GM18870 (cell line): ENCODE data around the gene PELI1.

Source experiments
- ATAC-seq: cut with Tn5 transposase; IDR thresholded peaks from one replicate; pipeline ENCODE4 v1.9.1; 2021; ENCODE audit warnings: moderate library complexity; ENCODE audit not compliant: unreplicated experiment

PELI1 gene, protein sequence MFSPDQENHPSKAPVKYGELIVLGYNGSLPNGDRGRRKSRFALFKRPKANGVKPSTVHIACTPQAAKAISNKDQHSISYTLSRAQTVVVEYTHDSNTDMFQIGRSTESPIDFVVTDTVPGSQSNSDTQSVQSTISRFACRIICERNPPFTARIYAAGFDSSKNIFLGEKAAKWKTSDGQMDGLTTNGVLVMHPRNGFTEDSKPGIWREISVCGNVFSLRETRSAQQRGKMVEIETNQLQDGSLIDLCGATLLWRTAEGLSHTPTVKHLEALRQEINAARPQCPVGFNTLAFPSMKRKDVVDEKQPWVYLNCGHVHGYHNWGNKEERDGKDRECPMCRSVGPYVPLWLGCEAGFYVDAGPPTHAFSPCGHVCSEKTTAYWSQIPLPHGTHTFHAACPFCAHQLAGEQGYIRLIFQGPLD

GRCh38 chr2:64144057-64145013 lies at the start of gene PELI1:
Gene PELI1, minus strand, starts transcription at chr2:64144420. Its CDS starts 36,110 bp downstream, at chr2:64108310.
- ATAC-seq: peak; percentile 87

DNA sequence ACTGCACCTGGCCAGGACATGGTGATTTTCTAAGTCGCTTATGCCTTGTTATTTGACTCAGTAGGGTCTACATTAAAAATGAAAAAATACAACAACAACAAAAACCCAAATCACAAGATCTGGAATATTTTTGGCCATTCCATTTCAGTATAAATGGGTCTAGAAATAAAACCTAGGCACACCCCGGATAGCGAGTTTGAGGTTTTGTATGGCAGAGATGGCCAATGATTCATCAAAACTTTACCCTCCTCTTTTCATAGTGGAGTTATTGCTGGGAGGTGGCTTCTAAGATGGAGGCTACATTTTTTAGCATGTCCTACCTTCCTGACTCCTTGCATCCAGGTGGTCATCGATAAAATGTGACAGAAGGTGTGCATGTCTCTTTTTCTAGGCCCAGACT lies 49.3 kb upstream of the PELI1 start:
- ATAC-seq: no peak

DNA sequence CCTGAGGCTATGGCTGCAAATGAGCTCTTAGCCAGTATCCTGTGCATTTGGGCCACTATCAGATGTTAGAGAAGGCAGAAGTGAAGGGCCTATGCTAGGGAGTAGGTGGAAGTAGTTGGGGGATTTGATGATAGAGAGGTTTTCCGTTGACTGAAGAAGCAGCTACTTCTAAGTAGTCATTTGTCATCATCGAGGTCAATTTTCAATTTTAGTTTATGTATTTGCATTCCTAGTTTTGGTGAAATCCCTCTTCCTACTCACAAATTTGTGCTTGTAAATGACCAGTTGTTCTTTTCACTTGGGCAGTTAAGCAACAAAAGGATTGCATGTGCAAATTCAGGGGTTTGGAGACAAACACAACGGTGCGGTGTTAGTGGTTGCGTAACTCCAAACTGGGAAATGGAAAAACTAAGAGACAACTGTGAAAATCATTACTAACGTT lies 48.5 kb upstream of the PELI1 start:
- no peak for ATAC-seq

DNA sequence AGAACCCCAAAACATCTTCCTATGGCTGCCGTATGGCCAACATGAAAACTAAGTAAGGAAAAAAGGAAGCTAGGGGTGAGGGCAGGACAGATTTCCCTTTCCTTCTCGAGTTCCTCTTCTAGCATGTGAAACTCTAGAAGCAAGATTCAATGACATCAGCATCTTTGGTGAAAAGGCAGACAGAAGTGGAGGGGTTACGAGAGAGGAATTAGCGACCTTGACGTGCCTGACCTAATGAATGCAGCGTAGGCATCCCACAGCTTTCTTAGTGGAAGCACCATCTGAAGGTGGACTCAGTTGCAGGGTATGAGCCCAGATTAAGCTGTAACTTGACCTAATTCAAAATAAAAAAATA lies 47.9 kb upstream of the PELI1 start:
- ATAC-seq: no peak

- no peak for ATAC-seq
These were observed 45.4 kb upstream of the PELI1 start for GRCh38 chr2:64189586-64189985.

- ATAC-seq: no peak
These were observed 44.9 kb upstream of the PELI1 start for GRCh38 chr2:64189167-64189566.

GRCh38 chr2:64186699-64187605 lies 42.7 kb upstream of the PELI1 start:
- no peak for ATAC-seq

GRCh38 chr2:64179582-64180321 lies 35.5 kb upstream of the PELI1 start:
- ATAC-seq: peak; percentile 87

DNA sequence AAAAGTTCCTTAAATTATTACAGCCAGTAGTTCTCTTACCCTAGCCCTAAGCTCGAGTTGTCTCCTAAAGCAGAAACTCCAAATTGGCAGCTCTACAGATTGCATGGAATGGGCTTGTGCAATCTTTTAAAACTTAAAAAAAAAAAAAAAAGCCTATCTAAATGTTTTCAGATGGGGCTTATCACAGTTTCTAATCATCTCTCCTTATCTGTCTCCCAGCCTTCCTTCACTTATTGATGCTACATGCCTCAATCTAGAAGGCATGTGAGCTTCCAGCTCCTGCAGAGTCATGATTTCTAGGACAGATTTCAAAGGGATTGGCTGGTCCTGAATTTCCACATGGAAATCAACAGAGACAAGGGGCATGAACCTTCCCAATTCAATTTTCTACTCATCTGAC lies 33.1 kb upstream of the PELI1 start:
- ATAC-seq: no peak

GRCh38 chr2:64175419-64176197 lies 31.4 kb upstream of the PELI1 start:
- ATAC-seq: no peak

- ATAC-seq: no peak
These were observed 29.2 kb upstream of the PELI1 start for GRCh38 chr2:64173156-64174135.

DNA sequence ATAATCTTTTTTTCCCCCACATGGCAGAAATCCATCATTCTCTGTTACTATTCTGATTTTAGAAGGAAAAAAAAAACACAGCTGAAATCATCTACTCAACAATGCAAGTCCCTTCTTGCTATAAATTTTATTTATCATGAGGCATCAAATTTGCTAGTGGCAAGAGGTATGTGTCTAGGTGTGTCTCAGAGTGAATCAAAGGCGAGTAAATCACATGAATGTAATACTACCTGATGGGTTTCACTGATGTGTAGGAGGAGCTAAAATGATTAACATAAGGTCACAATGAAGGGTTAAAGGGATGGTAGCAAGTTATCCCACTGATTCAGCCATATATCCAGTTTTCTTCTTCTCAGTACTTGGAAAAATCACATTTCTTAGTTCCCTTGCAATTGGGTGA lies 24.5 kb upstream of the PELI1 start:
- no peak for ATAC-seq

- no peak for ATAC-seq
These were observed 24.0 kb upstream of the PELI1 start for GRCh38 chr2:64168201-64168600.

- ATAC-seq: no peak
These were observed 22.6 kb upstream of the PELI1 start for GRCh38 chr2:64166637-64167420.

- ATAC-seq: no peak
These were observed 22.0 kb upstream of the PELI1 start for GRCh38 chr2:64166212-64166611.

GRCh38 chr2:64165706-64166105 lies 21.5 kb upstream of the PELI1 start:
- ATAC-seq: no peak

GRCh38 chr2:64164629-64165028 lies 20.4 kb upstream of the PELI1 start:
- ATAC-seq: no peak
